OCI-LY7 (cell line): ENCODE measurements around the gene TUBGCP2. TPM values are rescaled to one million over a fixed set of nuclear protein-coding genes. Genes with fewer than 3 reads are reported as not detected.
A peak's percentile ranks its signal among the peaks of the same experiment; 100 is the strongest.

Source experiments
- BruUV-seq: library from RNA; stranded (reverse); fragments of 400-500 nt; replicated peaks from 2 replicates; lab custom pipeline; 2021; lab: Mats Ljungman, UMichigan
- CTCF ChIA-PET: fragments of 300-600 bp; sonication (Branson Sonifier 250); formaldehyde crosslinking; loops from one replicate; lab custom pipeline; 2022; ENCODE audit warnings: antibody characterized with exemption; ENCODE audit not compliant: unreplicated experiment; lab: Charles Lee
- POLR2A ChIA-PET: fragments of 300-600 bp; sonication (Branson Sonifier 250); formaldehyde crosslinking; loops from one replicate; lab custom pipeline; 2022; ENCODE audit warnings: antibody characterized with exemption; lab: Charles Lee
- DNase-seq: peaks from one replicate; pipeline ENCODE4 v3.0.0-alpha.2; 2015; ENCODE audit warnings: low spot score
- H2AFZ ChIP-seq: fragments of 200-600 bp; sonication (generic), shearing (Covaris generic); 2 replicates; pipeline ENCODE4 v1.6.1; 2014; ENCODE audit warnings: mild to moderate bottlenecking, antibody characterized with exemption, low read length, moderate library complexity
- H3K27ac ChIP-seq: fragments of 200-600 bp; sonication (generic); 2 replicates; pipeline ENCODE4 v1.5.1; 2014; ENCODE audit warnings: mixed run types, low read depth, mild to moderate bottlenecking, moderate library complexity, low read length, inconsistent platforms; ENCODE audit not compliant: poor library complexity, severe bottlenecking
- H3K36me3 ChIP-seq: fragments of 200-600 bp; sonication (generic); 2 replicates; pipeline ENCODE4 v1.6.1; 2014; ENCODE audit warnings: mild to moderate bottlenecking, antibody characterized with exemption, low read length, moderate library complexity, mixed read lengths; ENCODE audit not compliant: insufficient read depth
- H3K4me1 ChIP-seq: fragments of 200-600 bp; sonication (generic); 2 replicates; pipeline ENCODE4 v1.5.1; 2014; ENCODE audit warnings: mild to moderate bottlenecking, low read length; ENCODE audit not compliant: insufficient read depth, poor library complexity, severe bottlenecking
- H3K4me2 ChIP-seq: fragments of 200-600 bp; sonication (generic); 2 replicates; pipeline ENCODE4 v1.6.1; 2014; ENCODE audit warnings: mild to moderate bottlenecking, low read length
- H3K4me3 ChIP-seq: fragments of 200-600 bp; sonication (generic); 2 replicates; pipeline ENCODE4 v1.5.1; 2014; ENCODE audit warnings: mild to moderate bottlenecking, low read depth, low read length; ENCODE audit not compliant: poor library complexity, severe bottlenecking
- H3K79me2 ChIP-seq: fragments of 200-600 bp; sonication (generic); 2 replicates; pipeline ENCODE4 v1.6.1; 2016; ENCODE audit warnings: low read depth, mild to moderate bottlenecking, low read length, moderate library complexity, mixed read lengths; ENCODE audit not compliant: insufficient read depth
- H3K9me2 ChIP-seq: fragments of 200-600 bp; sonication (generic); 2 replicates; pipeline ENCODE4 v1.6.1; 2016; ENCODE audit warnings: mild to moderate bottlenecking, low read length, mixed read lengths; ENCODE audit not compliant: insufficient read depth
- H3K9me3 ChIP-seq: fragments of 200-600 bp; sonication (generic); 2 replicates; pipeline ENCODE4 v1.6.1; 2014; ENCODE audit warnings: mild to moderate bottlenecking, mixed run types, low read length, mixed read lengths
- H4K20me1 ChIP-seq: fragments of 200-600 bp; sonication (generic); 2 replicates; pipeline ENCODE4 v1.6.1; 2014; ENCODE audit warnings: mild to moderate bottlenecking, antibody characterized with exemption, low read length, moderate library complexity, mixed read lengths; ENCODE audit not compliant: insufficient read depth
- CTCF ChIP-seq: fragments of 200-600 bp; sonication (generic); conservative IDR thresholded peaks from 2 replicates; pipeline ENCODE4 v1.5.1; 2014; ENCODE audit warnings: mild to moderate bottlenecking, antibody characterized with exemption, low read length, moderate library complexity, mixed read lengths
- EZH2phosphoT487 ChIP-seq: fragments of 200-600 bp; sonication (generic); IDR thresholded peaks from 2 replicates; pipeline ENCODE4 v1.6.1; 2018; ENCODE audit warnings: low read depth, borderline replicate concordance, mild to moderate bottlenecking, mixed run types, antibody characterized with exemption, low read length, moderate library complexity, mixed read lengths
- intact Hi-C: fragments of 100-400 bp; cut with micrococcal nuclease; formaldehyde crosslinking; loops from one replicate; pipeline ENCODE4 v1.10.0; 2022; ENCODE audit not compliant: unreplicated experiment
- total RNA-seq, 2 experiments: library from RNA; depleted of rRNA in 1 of 2; stranded (reverse); fragments of >200 nt in 1 of 2; shearing (Covaris generic) in 1 of 2; gene quantifications; 2 replicates each; pipeline ENCODE4 v1.2.3, GENCODE V29; 2014 to 2022

The TUBGCP2 gene
- total RNA-seq, 2 experiments from 2014 or later: 40.5 to 56.1 TPM

GRCh38 chr10:133318494-133319127 is 9.9 kb upstream of the TUBGCP2 start:
- POLR2A ChIA-PET: no interaction called here
- CTCF ChIA-PET: no interaction called here
- no peaks in the 10 kb centered on the region for H3K9me3 ChIP-seq
- no peak for TF ChIP-seq EZH2phosphoT487
- TF ChIP-seq CTCF: no peak; the same call in 1 of the 2 replicates
- H3K36me3 ChIP-seq: no peaks in the 10 kb centered on the region
- H3K4me1 ChIP-seq: peaks cover 16% of the 10 kb centered on the region
- no peak for DNase-seq
- H3K4me3 ChIP-seq: no peak overlapping the region
- H2AFZ ChIP-seq: no peak overlapping the region
- intact Hi-C loops: no loop called here
- no peaks in the 10 kb centered on the region for H3K9me2 ChIP-seq
- BruUV-seq: no TSS peak
- no peak overlapping the region for H3K27ac ChIP-seq
- H3K4me2 ChIP-seq: peak overlapping the region; percentile 19; the same call in 1 of the 2 replicates
- no peaks in the 10 kb centered on the region for H3K79me2 ChIP-seq
- no peaks in the 10 kb centered on the region for H4K20me1 ChIP-seq

- ChIA-PET POLR2A (no interaction called here), CTCF (no interaction called here)
- Histone ChIP-seq H2AFZ (no peak overlapping the region), H3K36me3 (peaks cover 17% of the 10 kb centered on the region; the same call in 1 of the 2 replicates), H3K4me3 (no peak overlapping the region), H3K9me2 (no peaks in the 10 kb centered on the region), H4K20me1 (no peaks in the 10 kb centered on the region), H3K4me2 (no peak overlapping the region), H3K9me3 (no peaks in the 10 kb centered on the region), H3K79me2 (no peaks in the 10 kb centered on the region), H3K27ac (no peak overlapping the region), H3K4me1 (peaks cover 21% of the 10 kb centered on the region)
- DNase-seq: no peak
- TF ChIP-seq CTCF: no peak
- BruUV-seq: no TSS peak
- intact Hi-C loops: no loop called here
Observed at GRCh38 chr10:133316732-133317131, 8.1 kb upstream of the TUBGCP2 start.

- H3K79me2 ChIP-seq: no peaks in the 10 kb centered on the region
- ChIA-PET POLR2A (no interaction called here), CTCF (interaction anchor here (1.1 kb wide), 1 partner anchor 8 kb away, joined by 4 read pairs; no protein-coding TSS in a partner anchor)
- H3K9me2 ChIP-seq: no peaks in the 10 kb centered on the region
- DNase-seq: no peak
- TF ChIP-seq EZH2phosphoT487 (no peak), CTCF (no peak)
- H3K4me2 ChIP-seq: no peak overlapping the region
- no peak overlapping the region for H3K4me3 ChIP-seq
- intact Hi-C loops: no loop called here
- peaks cover 22% of the 10 kb centered on the region; the same call in 1 of the 2 replicates for H3K36me3 ChIP-seq
- H2AFZ ChIP-seq: no peak overlapping the region
- no peaks in the 10 kb centered on the region for H4K20me1 ChIP-seq
- no peak overlapping the region for H3K27ac ChIP-seq
- no peaks in the 10 kb centered on the region for H3K9me3 ChIP-seq
- BruUV-seq: no TSS peak
- H3K4me1 ChIP-seq: peaks cover 21% of the 10 kb centered on the region
Observed at GRCh38 chr10:133316266-133316665, 7.6 kb upstream of the TUBGCP2 start.
